K562 (cell line): ENCODE measurements around the gene PGPEP1. TPM values are rescaled to one million over a fixed set of nuclear protein-coding genes. Genes with fewer than 3 reads are reported as not detected.

Source experiments
- ATAC-seq: fragments of 200-7000 bp; cut with Tn5 transposase; 3 replicates; pipeline ENCODE4 v1.9.1; 2020; ENCODE audit warnings: moderate library complexity
- BruUV-seq: library from RNA; stranded (reverse); fragments of 400-500 nt; replicated peaks from 2 replicates; lab custom pipeline; 2021; lab: Mats Ljungman, UMichigan
- CTCF ChIA-PET: fragments of 300-600 bp; formaldehyde crosslinking; extraction: SDS; loops from one replicate; lab custom pipeline; 2021; ENCODE audit warnings: low intra/inter-chr PET ratio; lab: Yijun Ruan, JAX
- POLR2A ChIA-PET: fragments of 300-600, 350-650 bp; sonication (Branson Sonifier 250); formaldehyde crosslinking; extraction: SDS; loops from one replicate; lab custom pipeline; 2021; ENCODE audit warnings: antibody characterized with exemption, inconsistent platforms; lab: Yijun Ruan, JAX
- DNase-seq, 4 experiments: peaks; one replicate each; pipeline versions ENCODE4 v3.0.0 to v3.0.0-alpha.2; 2011 to 2018; ENCODE audit warnings: low spot score in 3 of 4, mixed read lengths in 3 of 4; ENCODE audit errors: extremely low read depth in 1 of 4
- FAIRE-seq: peaks from 2 replicates; lab custom pipeline; 2011; peaks lifted over from hg19 to GRCh38; lab: Jason Lieb, UNC
- H2AFZ ChIP-seq: 2 replicates; pipeline ENCODE4 v1.6.0; 2011; ENCODE audit warnings: low read depth, low read length, control low read depth, inconsistent platforms
- H3K27ac ChIP-seq: fragments of 200-600 bp; 3 replicates; pipeline ENCODE4 v1.8.0; 2011; ENCODE audit warnings: low read depth, mild to moderate bottlenecking, control low read depth, inconsistent platforms, low read length, moderate library complexity, mixed read lengths; ENCODE audit errors: extremely low read depth
- H3K27me3 ChIP-seq, 2 experiments: fragments of 300-600 bp in 1 of 2; 2 replicates in 1 of 2; 3 replicates in 1 of 2; pipeline versions ENCODE4 v1.6.0 to v1.8.0; 2011; ENCODE audit warnings: inconsistent platforms in 2 of 2, low read length in 2 of 2, mild to moderate bottlenecking in 1 of 2, mixed read lengths in 1 of 2, moderate library complexity in 1 of 2; ENCODE audit not compliant: control insufficient read depth in 2 of 2, insufficient read depth in 2 of 2
- H3K36me3 ChIP-seq: fragments of 300-600 bp; 3 replicates; pipeline ENCODE4 v1.8.0; 2011; ENCODE audit warnings: mild to moderate bottlenecking, low read length, inconsistent platforms; ENCODE audit not compliant: control insufficient read depth, insufficient read depth
- H3K4me1 ChIP-seq, 2 experiments: fragments of 200-600 bp in 1 of 2; replicated peaks in 1 of 2; 2 replicates in 1 of 2; 3 replicates in 1 of 2; pipeline versions ENCODE4 v1.5.1 to v1.8.0; 2011; ENCODE audit warnings: inconsistent platforms in 2 of 2, low read length in 2 of 2, mild to moderate bottlenecking in 1 of 2, mixed read lengths in 1 of 2, moderate library complexity in 1 of 2; ENCODE audit not compliant: control insufficient read depth in 2 of 2, insufficient read depth in 2 of 2
- H3K4me2 ChIP-seq: 2 replicates; pipeline ENCODE4 v1.6.1; 2011; ENCODE audit warnings: low read length, control low read depth, inconsistent platforms, mixed read lengths; ENCODE audit not compliant: insufficient read depth
- H3K4me3 ChIP-seq: fragments of 200-600 bp; sonication (generic), shearing (Covaris generic); 2 replicates; pipeline ENCODE4 v1.5.1; 2016; ENCODE audit warnings: control low read depth, inconsistent platforms
- H3K79me2 ChIP-seq: fragments of 200-600 bp; 3 replicates; pipeline ENCODE4 v1.8.0; 2011; ENCODE audit warnings: low read length, inconsistent platforms; ENCODE audit not compliant: control insufficient read depth, insufficient read depth
- H3K9ac ChIP-seq, 2 experiments: 2 replicates each; pipeline versions ENCODE4 v1.6.0 to v1.6.1; 2011; ENCODE audit warnings: low read depth in 2 of 2, low read length in 2 of 2, control low read depth in 1 of 2, inconsistent platforms in 1 of 2, mild to moderate bottlenecking in 1 of 2, mixed read lengths in 1 of 2; ENCODE audit not compliant: insufficient read depth in 1 of 2
- H3K9me1 ChIP-seq: one replicate; pipeline ENCODE4 v1.6.0; 2011; ENCODE audit warnings: inconsistent platforms, mild to moderate bottlenecking, low read length, moderate library complexity; ENCODE audit not compliant: control insufficient read depth, insufficient read depth
- H3K9me3 ChIP-seq: replicated peaks from 2 replicates; pipeline ENCODE4 v1.5.1; 2011; ENCODE audit warnings: low read depth, low read length, inconsistent platforms; ENCODE audit not compliant: control insufficient read depth, insufficient read depth
- H4K20me1 ChIP-seq: replicated peaks from 2 replicates; pipeline ENCODE4 v1.6.1; 2011; ENCODE audit warnings: low read length, inconsistent platforms, mixed read lengths; ENCODE audit not compliant: control insufficient read depth, insufficient read depth
- BCOR ChIP-seq: fragments of 450-650 bp; IDR thresholded peaks from 2 replicates; pipeline ENCODE4 v1.6.1; 2016
- DMBX1 ChIP-seq: fragments of 250-450 bp; sonication (Bioruptor Pico); IDR thresholded peaks from 2 replicates; pipeline ENCODE4 v1.8.0; 2022; ENCODE audit warnings: inconsistent platforms, mild to moderate bottlenecking, moderate library complexity, borderline replicate concordance
- HCFC1 ChIP-seq: IDR thresholded peaks from 2 replicates; pipeline ENCODE4 v1.6.1; 2012; ENCODE audit warnings: low read depth, low read length, improper control_type of control experiment
- HLTF ChIP-seq: fragments of 450-650 bp; IDR thresholded peaks from 2 replicates; pipeline ENCODE4 v1.6.1; 2016
- LCOR ChIP-seq: sonication (generic); formaldehyde crosslinking; IDR thresholded peaks from 2 replicates; pipeline ENCODE4 v1.8.0; 2022; ENCODE audit warnings: mild to moderate bottlenecking, missing genetic modification reagents
- NR2C2 ChIP-seq, 2 experiments: fragments of 200-800 bp in 1 of 2; sonication (Bioruptor generic) in 1 of 2; sonication (generic) in 1 of 2; formaldehyde crosslinking in 1 of 2; IDR thresholded peaks; 2 replicates each; pipeline versions ENCODE4 v1.6.1 to v1.8.0; 2016 to 2022; ENCODE audit warnings: mild to moderate bottlenecking in 1 of 2, missing compliant biosample characterization in 1 of 2, missing genetic modification characterization in 1 of 2, missing genetic modification reagents in 1 of 2
- RBM25 ChIP-seq: fragments of 200-400 bp; formaldehyde crosslinking; IDR thresholded peaks from 2 replicates; pipeline ENCODE4 v1.6.1; 2018; ENCODE audit warnings: low read length, low read depth, moderate library complexity; ENCODE audit not compliant: severe bottlenecking
- RUNX1 ChIP-seq: sonication (generic); IDR thresholded peaks from 2 replicates; pipeline ENCODE4 v1.6.1; 2016; ENCODE audit warnings: antibody characterized with exemption, low read depth
- SREBF1 ChIP-seq: fragments of 150-350 bp; IDR thresholded peaks from 2 replicates; pipeline ENCODE4 v1.6.1; 2014; ENCODE audit warnings: antibody characterized with exemption, low read depth, low read length, borderline replicate concordance
- SRSF1 ChIP-seq: fragments of 200-400 bp; formaldehyde crosslinking; IDR thresholded peaks from 2 replicates; pipeline ENCODE4 v1.6.1; 2017; ENCODE audit warnings: mild to moderate bottlenecking, low read depth, low read length, moderate library complexity
- TAF9B ChIP-seq: fragments of 450-650 bp; IDR thresholded peaks from 2 replicates; pipeline ENCODE4 v1.6.1; 2018; ENCODE audit warnings: mild to moderate bottlenecking; ENCODE audit not compliant: partially characterized antibody
- ZNF232 ChIP-seq: sonication (generic); formaldehyde crosslinking; IDR thresholded peaks from 2 replicates; pipeline ENCODE4 v1.8.0; 2022; ENCODE audit warnings: mild to moderate bottlenecking, missing genetic modification reagents
- WGBS: fragments of 100-300 bp; shearing (Covaris generic); methylation state at CpG from one replicate; pipeline ENCODE4 v1.1.6; 2016; ENCODE audit warnings: low coverage, mixed read lengths; ENCODE audit not compliant: insufficient coverage; ENCODE audit errors: missing lambda C conversion rate; 5-methylcytosine and 5-hydroxymethylcytosine counted together
- in situ Hi-C: fragments of 300-500 bp; cut with MboI; formaldehyde crosslinking; loops from 4 replicates; pipeline ENCODE4 v1.15.0; 2018; ENCODE audit warnings: inconsistent platforms, mixed read lengths
- intact Hi-C: fragments of 100-400 bp; cut with micrococcal nuclease; formaldehyde crosslinking; loops from 2 replicates; pipeline ENCODE4 v1.14.2; 2022
- polyA plus RNA-seq, 8 experiments: library from polyadenylated mRNA; depleted of rRNA in 4 of 8; stranded (reverse) in 5 of 8; unstranded in 3 of 8; fragments of >200 nt; fragmentation: Nextera tagmentation in 2 of 8; fragmentation: Illumina TruSeq in 1 of 8; extraction: Ambion mirVana in 2 of 8; extraction: Trizol in 1 of 8; gene quantifications; 2 replicates each; pipeline versions ENCODE4 v1.2.1 to v1.2.3, GENCODE V29; 2011 to 2014; ENCODE audit warnings: inconsistent platforms in 1 of 8, missing spikeins in 1 of 8
- total RNA-seq, 7 experiments: library from RNA; depleted of rRNA in 6 of 7; stranded (reverse); fragments of >200 nt in 6 of 7; fragmentation: Illumina TruSeq in 2 of 7; extraction: Trizol in 2 of 7; gene quantifications; 2 replicates each; pipeline versions ENCODE4 v1.2.1 to v1.2.3, GENCODE V29; 2011 to 2021; ENCODE audit warnings: low replicate concordance in 1 of 7
- TF ChIP-seq, protein P1 (sequence below): sonication (generic); formaldehyde crosslinking; IDR thresholded peaks from 2 replicates; pipeline ENCODE4 v1.8.0; 2022; ENCODE audit warnings: mild to moderate bottlenecking, missing genetic modification reagents
- TF ChIP-seq, protein P2 (sequence below), 2 experiments: fragments of 450-650 bp; formaldehyde crosslinking in 1 of 2; IDR thresholded peaks; 2 replicates each; pipeline versions ENCODE4 v1.4.0 to v1.6.1; 2014 to 2020; ENCODE audit warnings: mild to moderate bottlenecking in 2 of 2, borderline replicate concordance in 1 of 2, low read depth in 1 of 2

The PGPEP1 gene
- total and polyA plus RNA-seq, 9 of the 15 experiments (the other 6 are each of a cell fraction or from before 2014, with no cell fraction given), result 10.0 to 69.6 (median 33.5) TPM

DNA sequence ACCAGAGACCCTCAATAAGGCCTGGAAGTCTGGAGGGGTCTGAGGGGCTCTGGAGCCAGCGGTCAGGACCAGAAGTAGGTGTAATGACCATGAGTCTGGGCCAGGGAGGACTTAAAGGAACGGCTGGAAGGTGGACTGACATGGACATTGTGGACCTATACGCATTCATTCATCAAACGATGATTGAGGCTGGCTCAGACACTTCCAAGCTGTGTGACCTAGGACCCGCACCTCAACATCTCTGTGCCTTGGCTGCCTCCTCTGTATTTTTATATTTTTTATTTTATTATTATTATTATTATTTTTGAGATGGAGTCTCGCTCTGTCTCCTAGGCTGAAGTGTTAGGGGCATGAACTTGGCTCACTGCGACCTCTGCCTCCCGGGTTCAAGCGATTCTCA is 66.4 kb downstream of the PGPEP1 start:
- ChIA-PET CTCF (no interaction called here), POLR2A (interaction anchor here (0.5 to 0.9 kb wide), 4 partner anchors 16 to 160 kb away, joined by 3 to 4 read pairs (median 3); no protein-coding TSS in a partner anchor)
- Histone ChIP-seq H3K4me1 (peaks cover 3 to 25% of the 10 kb centered on the region in 2 experiments; a peak in 4 of 5 replicates), H3K9ac (peak overlapping the region in 1 of 2 experiments; percentile 55; a peak in 1 of 4 replicates), H3K9me3 (no peaks in the 10 kb centered on the region), H3K4me2 (no peak overlapping the region), H3K9me1 (no peaks in the 10 kb centered on the region), H3K27ac (no peak overlapping the region), H3K4me3 (no peak overlapping the region), H3K79me2 (no peaks in the 10 kb centered on the region), H2AFZ (no peak overlapping the region), H3K36me3 (no peaks in the 10 kb centered on the region), H3K27me3 (no peaks in the 10 kb centered on the region), H4K20me1 (no peaks in the 10 kb centered on the region)
- ATAC-seq, result no peak
- 87% methylated on average over 9 of the region's 9 CpGs for WGBS
- in situ Hi-C loops (loop anchor here (5.0 kb wide), 2 partner anchors 64 to 134 kb away; partner anchors contain the start of genes IQCN and PGPEP1), intact Hi-C loops (no loop called here)
- no peak for FAIRE-seq
- no peak for DNase-seq
- BruUV-seq, result no TSS peak
- TF ChIP-seq SREBF1 (no peak), NR2C2 (CRISPR knock-in tag; IDR thresholded peaks at IDR 0.05) (no peak), NR2C2 (tag; IDR thresholded peaks at IDR 0.05) (no peak), HCFC1 (no peak), SRSF1 (no peak), RBM25 (peak; percentile 79), DMBX1 (CRISPR knock-in tag) (no peak), ZNF232 (CRISPR knock-in tag) (no peak), TAF9B (no peak), HLTF (no peak), RUNX1 (no peak), LCOR (no peak), BCOR (peak; percentile 10; the same call in 1 of the 2 replicates)
- TF ChIP-seq, protein P1, sequence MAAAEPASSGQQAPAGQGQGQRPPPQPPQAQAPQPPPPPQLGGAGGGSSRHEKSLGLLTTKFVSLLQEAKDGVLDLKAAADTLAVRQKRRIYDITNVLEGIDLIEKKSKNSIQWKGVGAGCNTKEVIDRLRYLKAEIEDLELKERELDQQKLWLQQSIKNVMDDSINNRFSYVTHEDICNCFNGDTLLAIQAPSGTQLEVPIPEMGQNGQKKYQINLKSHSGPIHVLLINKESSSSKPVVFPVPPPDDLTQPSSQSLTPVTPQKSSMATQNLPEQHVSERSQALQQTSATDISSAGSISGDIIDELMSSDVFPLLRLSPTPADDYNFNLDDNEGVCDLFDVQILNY (CRISPR knock-in tag), result no peak
- TF ChIP-seq, protein P2, sequence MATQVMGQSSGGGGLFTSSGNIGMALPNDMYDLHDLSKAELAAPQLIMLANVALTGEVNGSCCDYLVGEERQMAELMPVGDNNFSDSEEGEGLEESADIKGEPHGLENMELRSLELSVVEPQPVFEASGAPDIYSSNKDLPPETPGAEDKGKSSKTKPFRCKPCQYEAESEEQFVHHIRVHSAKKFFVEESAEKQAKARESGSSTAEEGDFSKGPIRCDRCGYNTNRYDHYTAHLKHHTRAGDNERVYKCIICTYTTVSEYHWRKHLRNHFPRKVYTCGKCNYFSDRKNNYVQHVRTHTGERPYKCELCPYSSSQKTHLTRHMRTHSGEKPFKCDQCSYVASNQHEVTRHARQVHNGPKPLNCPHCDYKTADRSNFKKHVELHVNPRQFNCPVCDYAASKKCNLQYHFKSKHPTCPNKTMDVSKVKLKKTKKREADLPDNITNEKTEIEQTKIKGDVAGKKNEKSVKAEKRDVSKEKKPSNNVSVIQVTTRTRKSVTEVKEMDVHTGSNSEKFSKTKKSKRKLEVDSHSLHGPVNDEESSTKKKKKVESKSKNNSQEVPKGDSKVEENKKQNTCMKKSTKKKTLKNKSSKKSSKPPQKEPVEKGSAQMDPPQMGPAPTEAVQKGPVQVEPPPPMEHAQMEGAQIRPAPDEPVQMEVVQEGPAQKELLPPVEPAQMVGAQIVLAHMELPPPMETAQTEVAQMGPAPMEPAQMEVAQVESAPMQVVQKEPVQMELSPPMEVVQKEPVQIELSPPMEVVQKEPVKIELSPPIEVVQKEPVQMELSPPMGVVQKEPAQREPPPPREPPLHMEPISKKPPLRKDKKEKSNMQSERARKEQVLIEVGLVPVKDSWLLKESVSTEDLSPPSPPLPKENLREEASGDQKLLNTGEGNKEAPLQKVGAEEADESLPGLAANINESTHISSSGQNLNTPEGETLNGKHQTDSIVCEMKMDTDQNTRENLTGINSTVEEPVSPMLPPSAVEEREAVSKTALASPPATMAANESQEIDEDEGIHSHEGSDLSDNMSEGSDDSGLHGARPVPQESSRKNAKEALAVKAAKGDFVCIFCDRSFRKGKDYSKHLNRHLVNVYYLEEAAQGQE (IDR thresholded peaks at IDR 0.05; ENCODE audit: borderline replicate concordance), result no peak
- TF ChIP-seq, protein P2 (CRISPR knock-in tag; IDR thresholded peaks at IDR 0.05; ENCODE audit: low read depth), result no peak
